Lower leg skin (tissue), 4 donors: ENCODE measurements around the gene SNAPC1. TPM values are rescaled to one million over a fixed set of nuclear protein-coding genes. Genes with fewer than 3 reads are reported as not detected.

ENCODE experiments used
- DNase-seq, 2 donors: peaks; one replicate each; pipeline ENCODE4 v3.0.0-alpha.2; 2019; ENCODE audit warnings: low spot score in 2 of 2
- H3K4me3 ChIP-seq: fragments of 200-600 bp; sonication (generic); 2 replicates; pipeline ENCODE4 v1.5.1; 2017; ENCODE audit warnings: mild to moderate bottlenecking, low read depth; ENCODE audit not compliant: poor library complexity, severe bottlenecking
- POLR2A ChIP-seq, 2 donors: fragments of 450-650 bp; IDR thresholded peaks; one replicate each; pipeline ENCODE4 v1.6.1; 2016 to 2017; ENCODE audit warnings: antibody characterized with exemption in 2 of 2, mild to moderate bottlenecking in 1 of 2, moderate library complexity in 1 of 2
- WGBS, 2 donors: methylation state at CpG; one replicate each; pipeline ENCODE4 v1.1.5; 2018; 5-methylcytosine and 5-hydroxymethylcytosine counted together
- intact Hi-C: fragments of 100-400 bp; cut with DNase I; formaldehyde crosslinking; loops from one replicate; pipeline ENCODE4 v1.15.0; 2023; ENCODE audit warnings: low total_unique reads
- total RNA-seq, 4 donors: library from RNA; depleted of rRNA; stranded (reverse); fragments of >200 nt; gene quantifications; one replicate each; pipeline ENCODE4 v1.1.0, GENCODE V29; 2016
- TF ChIP-seq, protein P1 (sequence below), 3 donors: fragments of 450-650 bp; IDR thresholded peaks; one replicate each; pipeline ENCODE4 v1.5.1; 2016; ENCODE audit warnings: antibody characterized with exemption in 3 of 3, mild to moderate bottlenecking in 3 of 3, moderate library complexity in 2 of 3

The SNAPC1 gene
- total RNA-seq, 4 donors from 2014 or later, result 7.1 to 8.7 (median 8.0) TPM

DNA sequence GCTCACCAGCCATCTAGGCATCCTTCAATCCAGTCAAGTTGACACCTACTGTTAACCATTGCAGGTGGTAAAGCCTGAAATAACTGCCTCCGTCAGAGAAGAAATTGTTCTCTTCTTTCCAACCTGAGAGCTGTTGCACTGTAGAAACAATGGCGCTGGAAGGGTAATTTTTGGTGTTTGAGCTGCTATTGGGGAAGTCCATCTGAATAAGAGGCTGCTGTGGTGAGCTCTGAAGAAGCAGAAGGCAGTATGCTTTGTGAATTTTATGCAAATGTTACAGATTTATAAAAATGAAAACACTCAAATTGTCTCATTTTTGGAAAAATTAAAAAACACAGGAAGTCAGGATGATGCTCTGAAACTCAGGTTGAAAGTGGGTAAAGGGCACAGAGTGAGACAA, 60.2 kb downstream of the SNAPC1 start:
- intact Hi-C loops, result no loop called here
- TF ChIP-seq, protein P1, sequence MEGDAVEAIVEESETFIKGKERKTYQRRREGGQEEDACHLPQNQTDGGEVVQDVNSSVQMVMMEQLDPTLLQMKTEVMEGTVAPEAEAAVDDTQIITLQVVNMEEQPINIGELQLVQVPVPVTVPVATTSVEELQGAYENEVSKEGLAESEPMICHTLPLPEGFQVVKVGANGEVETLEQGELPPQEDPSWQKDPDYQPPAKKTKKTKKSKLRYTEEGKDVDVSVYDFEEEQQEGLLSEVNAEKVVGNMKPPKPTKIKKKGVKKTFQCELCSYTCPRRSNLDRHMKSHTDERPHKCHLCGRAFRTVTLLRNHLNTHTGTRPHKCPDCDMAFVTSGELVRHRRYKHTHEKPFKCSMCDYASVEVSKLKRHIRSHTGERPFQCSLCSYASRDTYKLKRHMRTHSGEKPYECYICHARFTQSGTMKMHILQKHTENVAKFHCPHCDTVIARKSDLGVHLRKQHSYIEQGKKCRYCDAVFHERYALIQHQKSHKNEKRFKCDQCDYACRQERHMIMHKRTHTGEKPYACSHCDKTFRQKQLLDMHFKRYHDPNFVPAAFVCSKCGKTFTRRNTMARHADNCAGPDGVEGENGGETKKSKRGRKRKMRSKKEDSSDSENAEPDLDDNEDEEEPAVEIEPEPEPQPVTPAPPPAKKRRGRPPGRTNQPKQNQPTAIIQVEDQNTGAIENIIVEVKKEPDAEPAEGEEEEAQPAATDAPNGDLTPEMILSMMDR (IDR thresholded peaks at IDR 0.05), result no peak
- TF ChIP-seq POLR2A (IDR thresholded peaks at IDR 0.05), result no peak
- WGBS, 2 donors, result 91 to 95% methylated on average over 2 of the region's 2 CpGs
- DNase-seq, result no peak
- H3K4me3 ChIP-seq, result no peak overlapping the region

GRCh38 chr14:61832783-61833182, 70.6 kb downstream of the SNAPC1 start:
- no peak for DNase-seq
- intact Hi-C loops, result loop anchor here (10.0 kb wide), 1 partner anchor 98 kb away; no protein-coding TSS in a partner anchor
- H3K4me3 ChIP-seq, result no peak overlapping the region
- 57 to 87% methylated on average over 3 of the region's 3 CpGs for WGBS, 2 donors
- TF ChIP-seq, protein P1 (IDR thresholded peaks at IDR 0.05), result no peak

DNA sequence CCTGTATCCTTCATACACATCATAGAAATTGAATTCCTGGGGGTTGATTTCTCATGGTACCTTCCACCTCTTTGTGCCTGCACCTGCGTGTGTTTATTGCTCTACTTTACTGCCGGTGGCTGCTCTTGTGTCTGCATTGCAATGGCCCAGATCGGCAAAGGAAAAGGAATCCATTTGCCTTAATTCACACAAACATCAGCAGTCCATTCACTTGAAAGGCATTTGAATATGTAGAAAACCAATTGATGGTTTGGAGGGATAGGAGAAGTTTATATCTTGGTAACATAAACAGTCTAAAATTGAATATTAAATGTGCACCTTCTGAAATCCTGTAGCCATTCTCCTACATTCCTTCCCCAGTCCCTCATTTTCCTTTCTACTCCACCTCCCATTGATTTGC, 74.0 kb downstream of the SNAPC1 start:
- no peak overlapping the region for H3K4me3 ChIP-seq
- DNase-seq, result no peak
- intact Hi-C loops, result loop anchor here (5.0 to 10.0 kb wide), 2 partner anchors 101 to 379 kb away; no protein-coding TSS in a partner anchor
- WGBS, 2 donors, result 75 to 83% methylated on average over 3 of the region's 3 CpGs
- TF ChIP-seq, protein P1 (IDR thresholded peaks at IDR 0.05), result no peak
- no peak for TF ChIP-seq POLR2A (IDR thresholded peaks at IDR 0.05)

GRCh38 chr14:61836807-61837206, 74.6 kb downstream of the SNAPC1 start:
- intact Hi-C loops, result loop anchor here (5.0 to 10.0 kb wide), 2 partner anchors 102 to 380 kb away; no protein-coding TSS in a partner anchor
- no peak for DNase-seq
- no peak for TF ChIP-seq POLR2A (IDR thresholded peaks at IDR 0.05)
- TF ChIP-seq, protein P1 (IDR thresholded peaks at IDR 0.05), result no peak
- H3K4me3 ChIP-seq, result no peak overlapping the region
- WGBS, 2 donors, result 93 to 100% methylated on average over 1 of the region's 1 CpG

- 41 to 47% methylated on average over 10 of the region's 10 CpGs for WGBS, 2 donors
- intact Hi-C loops, result loop anchor here (5.0 to 10.0 kb wide), 2 partner anchors 103 to 380 kb away; no protein-coding TSS in a partner anchor
- no peak overlapping the region for H3K4me3 ChIP-seq
- peak; percentile 81 to 94 for DNase-seq
- no peak for TF ChIP-seq POLR2A (IDR thresholded peaks at IDR 0.05)
- TF ChIP-seq, protein P1 (IDR thresholded peaks at IDR 0.05), result peak in 1 of 3 donors; percentile 58
Measured at GRCh38 chr14:61837336-61838229, 75.4 kb downstream of the SNAPC1 start.
